ENCODE measurements around the gene SF3B6.

GRCh38 chr2:24050041-24050979, 25.8 kb downstream of the SF3B6 start:
- TF ChIP-seq CTCF (conservative IDR thresholded peaks at IDR 0.05; ENCODE audit: low read depth in 2 of 2): no peak
- no peak for TF ChIP-seq EZH2 (IDR thresholded peaks at IDR 0.05; ENCODE audit: low read depth, unreplicated experiment)
- no peak for TF ChIP-seq JUNB (IDR thresholded peaks at IDR 0.05; ENCODE audit: unreplicated experiment)
- no peak for TF ChIP-seq POLR2AphosphoS5 (IDR thresholded peaks at IDR 0.05; ENCODE audit: low read depth)
- TF ChIP-seq REST (IDR thresholded peaks at IDR 0.05; ENCODE audit: unreplicated experiment): no peak
- no peak for TF ChIP-seq CREB1 (CRISPR knock-in tag; IDR thresholded peaks at IDR 0.05; ENCODE audit: low read depth)
- TF ChIP-seq ZNF331 (CRISPR knock-in tag; IDR thresholded peaks at IDR 0.05; ENCODE audit: low read depth): no peak
- no peak for TF ChIP-seq EZH2phosphoT487 (IDR thresholded peaks at IDR 0.05; ENCODE audit: unreplicated experiment)
- TF ChIP-seq ZNF462 (CRISPR knock-in tag; IDR thresholded peaks at IDR 0.05): no peak
- no peak for TF ChIP-seq ETS1 (IDR thresholded peaks at IDR 0.05)
